Kidney (tissue), 14 donors: ENCODE results near the gene ITPR1. TPM values are rescaled to one million over a fixed set of nuclear protein-coding genes. Genes with fewer than 3 reads are reported as not detected.

Source experiments
- DNase-seq, 5 donors: peaks; one replicate each; pipeline ENCODE4 v3.0.0-alpha.2; 2013 to 2020
- FAIRE-seq: peaks from 2 replicates; lab custom pipeline; 2012; peaks lifted over from hg19 to GRCh38; lab: Jason Lieb, UNC
- H3K27ac ChIP-seq, 2 donors: one replicate each; pipeline ENCODE4 v1.7.0; 2013; ENCODE audit warnings: low read depth in 2 of 2, low read length in 2 of 2, inconsistent platforms in 1 of 2
- H3K27me3 ChIP-seq: one replicate; pipeline ENCODE4 v1.7.1; 2013; ENCODE audit warnings: low read length, inconsistent platforms; ENCODE audit not compliant: control insufficient read depth, insufficient read depth
- H3K36me3 ChIP-seq, 3 donors: one replicate each; pipeline versions ENCODE4 v1.7.0 to v1.7.1; 2013; ENCODE audit warnings: low read length in 3 of 3, control low read depth in 1 of 3, inconsistent platforms in 1 of 3; ENCODE audit not compliant: insufficient read depth in 3 of 3, control insufficient read depth in 2 of 3
- H3K4me1 ChIP-seq, 3 donors: one replicate each; pipeline versions ENCODE4 v1.7.0 to v1.7.1; 2013; ENCODE audit warnings: low read length in 3 of 3, inconsistent platforms in 1 of 3, low read depth in 1 of 3; ENCODE audit not compliant: control insufficient read depth in 2 of 3, insufficient read depth in 2 of 3
- H3K4me3 ChIP-seq, 3 donors: one replicate each; pipeline versions ENCODE4 v1.7.0 to v1.8.1; 2013; ENCODE audit warnings: low read length in 3 of 3, control low read depth in 1 of 3, inconsistent platforms in 1 of 3
- H3K9ac ChIP-seq, 3 donors: one replicate each; pipeline versions ENCODE4 v1.7.0 to v1.7.1; 2013; ENCODE audit warnings: low read length in 3 of 3, control low read depth in 1 of 3, inconsistent platforms in 1 of 3
- H3K9me3 ChIP-seq, 3 donors: one replicate each; pipeline versions ENCODE4 v1.7.0 to v1.7.1; 2013; ENCODE audit warnings: low read length in 3 of 3, control low read depth in 1 of 3, inconsistent platforms in 1 of 3; ENCODE audit not compliant: control insufficient read depth in 2 of 3, insufficient read depth in 1 of 3
- intact Hi-C: fragments of 100-400 bp; cut with DNase I; formaldehyde crosslinking; loops from one replicate; pipeline ENCODE4 v1.11.1; 2022
- polyA plus RNA-seq: library from polyadenylated mRNA; stranded (reverse); fragments of 350-450 nt; fragmentation: Illumina TruSeq; extraction: RNeasy Lipid Tissue Mini Kit (QIAGEN cat#74804); gene quantifications from one replicate; pipeline ENCODE4 v1.2.3, GENCODE V29; 2014; ENCODE audit warnings: low read depth, low replicate concordance; ENCODE audit not compliant: insufficient read depth
- total RNA-seq: library from RNA; stranded (reverse); fragmentation: NEBNext Ultra II Directional; extraction: Animal tissue kit (Norgen Biotek cat#: 25700); gene quantifications from one replicate; pipeline ENCODE4 v1.2.1, GENCODE V29; 2021
- TF ChIP-seq, protein P1 (sequence below): IDR thresholded peaks from 3 replicates; pipeline ENCODE4 v1.5.1; 2012; ENCODE audit warnings: mild to moderate bottlenecking, moderate library complexity, borderline replicate concordance; ENCODE audit not compliant: insufficient read depth; ENCODE audit errors: extremely low read depth
- donor health status: control.
- donor health status: control.
- donor health status: control.
- donor health status: control.
- donor health status: control.
- donor health status: DM: yes; HTN: yes; CAD: no.
- donor health status: Normal renal cell carcinoma (clear cell type).

Gene ITPR1
- total and polyA plus RNA-seq, 2 donors from 2014 or later, result 30.2 to 81.2 TPM

DNA sequence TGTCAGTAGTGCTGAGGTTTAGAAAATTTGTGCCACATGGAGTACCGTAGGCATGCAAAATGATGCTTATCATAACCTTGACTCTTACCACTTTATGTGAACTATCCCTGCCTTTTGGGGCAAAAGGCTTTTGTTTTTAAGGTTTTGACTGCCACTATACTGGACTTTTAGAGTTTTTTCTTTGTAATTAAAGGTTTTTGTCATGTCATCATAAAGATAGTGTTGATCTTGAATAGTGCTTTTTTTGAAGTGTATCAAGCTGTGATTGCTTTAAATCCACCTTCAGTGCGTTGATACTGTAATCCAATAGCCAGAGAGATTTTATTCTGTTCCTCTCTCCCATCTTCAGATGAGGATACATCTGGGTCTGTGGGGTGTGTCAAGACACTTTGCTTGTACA is 172.9 kb downstream of the ITPR1 start:
- Histone ChIP-seq H3K36me3 (peaks cover 5 to 69% (median 40%) of the 10 kb centered on the region in 3 donors), H3K9ac (no peak overlapping the region), H3K4me1 (no peaks in the 10 kb centered on the region), H3K9me3 (no peaks in the 10 kb centered on the region), H3K27me3 (no peaks in the 10 kb centered on the region), H3K4me3 (no peak overlapping the region), H3K27ac (no peak overlapping the region)
- FAIRE-seq (no peak), DNase-seq (no peak)
- intact Hi-C loops, result no loop called here
- TF ChIP-seq, protein P1, sequence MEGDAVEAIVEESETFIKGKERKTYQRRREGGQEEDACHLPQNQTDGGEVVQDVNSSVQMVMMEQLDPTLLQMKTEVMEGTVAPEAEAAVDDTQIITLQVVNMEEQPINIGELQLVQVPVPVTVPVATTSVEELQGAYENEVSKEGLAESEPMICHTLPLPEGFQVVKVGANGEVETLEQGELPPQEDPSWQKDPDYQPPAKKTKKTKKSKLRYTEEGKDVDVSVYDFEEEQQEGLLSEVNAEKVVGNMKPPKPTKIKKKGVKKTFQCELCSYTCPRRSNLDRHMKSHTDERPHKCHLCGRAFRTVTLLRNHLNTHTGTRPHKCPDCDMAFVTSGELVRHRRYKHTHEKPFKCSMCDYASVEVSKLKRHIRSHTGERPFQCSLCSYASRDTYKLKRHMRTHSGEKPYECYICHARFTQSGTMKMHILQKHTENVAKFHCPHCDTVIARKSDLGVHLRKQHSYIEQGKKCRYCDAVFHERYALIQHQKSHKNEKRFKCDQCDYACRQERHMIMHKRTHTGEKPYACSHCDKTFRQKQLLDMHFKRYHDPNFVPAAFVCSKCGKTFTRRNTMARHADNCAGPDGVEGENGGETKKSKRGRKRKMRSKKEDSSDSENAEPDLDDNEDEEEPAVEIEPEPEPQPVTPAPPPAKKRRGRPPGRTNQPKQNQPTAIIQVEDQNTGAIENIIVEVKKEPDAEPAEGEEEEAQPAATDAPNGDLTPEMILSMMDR, result no peak

DNA sequence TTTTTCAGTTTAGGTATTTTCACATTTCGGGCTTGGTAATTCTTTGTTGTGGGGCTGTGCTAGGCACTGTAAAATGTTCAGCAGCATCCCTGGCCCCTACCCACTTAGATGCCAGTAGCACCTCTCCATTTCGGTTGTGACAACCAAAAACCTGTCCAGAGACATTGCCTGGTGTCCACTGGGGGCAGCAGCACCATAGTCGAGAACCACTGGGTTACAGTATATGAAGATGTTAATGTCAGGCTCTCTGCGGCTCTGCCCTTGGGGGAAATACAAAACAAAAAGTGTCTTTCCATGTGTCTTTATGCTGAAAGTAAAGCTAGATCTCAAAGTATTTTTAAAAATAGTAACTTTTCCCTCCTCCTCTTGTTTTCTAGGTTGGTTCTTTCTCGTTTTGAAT is 177.2 kb downstream of the ITPR1 start:
- Histone ChIP-seq H3K36me3 (peaks cover 7 to 56% (median 32%) of the 10 kb centered on the region in 3 donors), H3K9me3 (no peaks in the 10 kb centered on the region), H3K27ac (no peak overlapping the region), H3K4me3 (no peak overlapping the region), H3K27me3 (no peaks in the 10 kb centered on the region), H3K9ac (no peak overlapping the region), H3K4me1 (no peaks in the 10 kb centered on the region)
- DNase-seq (no peak), FAIRE-seq (no peak)
- TF ChIP-seq, protein P1, result no peak
- intact Hi-C loops, result no loop called here

DNA sequence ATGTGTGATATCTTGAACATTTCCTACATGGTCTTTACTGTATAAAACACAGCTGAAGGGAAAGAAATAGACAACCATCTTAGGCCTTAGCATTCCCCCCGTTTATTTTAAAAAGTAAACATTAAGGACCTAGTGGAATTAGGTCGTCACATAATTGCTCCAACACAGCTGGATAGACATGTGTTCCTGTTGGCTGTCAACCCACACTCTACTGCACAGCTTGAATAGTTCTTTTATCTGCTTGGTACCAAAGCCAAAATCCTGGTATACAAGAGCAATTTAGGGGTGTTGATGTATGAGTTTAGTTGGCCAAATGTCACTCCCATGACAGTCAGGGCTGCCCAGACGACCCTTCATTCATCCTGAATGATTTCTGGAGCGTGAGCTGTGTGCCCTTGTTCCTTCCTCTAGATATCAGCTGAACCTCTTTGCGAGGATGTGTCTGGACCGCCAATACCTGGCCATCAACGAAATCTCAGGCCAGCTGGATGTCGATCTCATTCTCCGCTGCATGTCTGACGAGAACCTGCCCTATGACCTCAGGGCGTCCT is 179.7 kb downstream of the ITPR1 start:
- Histone ChIP-seq H3K4me1 (no peaks in the 10 kb centered on the region), H3K4me3 (no peak overlapping the region), H3K9ac (no peak overlapping the region), H3K36me3 (peaks cover 18 to 49% (median 34%) of the 10 kb centered on the region in 3 donors), H3K9me3 (no peaks in the 10 kb centered on the region), H3K27me3 (no peaks in the 10 kb centered on the region), H3K27ac (no peak overlapping the region)
- no peak for FAIRE-seq
- TF ChIP-seq, protein P1, result no peak
- no peak for DNase-seq
- intact Hi-C loops, result no loop called here

DNA sequence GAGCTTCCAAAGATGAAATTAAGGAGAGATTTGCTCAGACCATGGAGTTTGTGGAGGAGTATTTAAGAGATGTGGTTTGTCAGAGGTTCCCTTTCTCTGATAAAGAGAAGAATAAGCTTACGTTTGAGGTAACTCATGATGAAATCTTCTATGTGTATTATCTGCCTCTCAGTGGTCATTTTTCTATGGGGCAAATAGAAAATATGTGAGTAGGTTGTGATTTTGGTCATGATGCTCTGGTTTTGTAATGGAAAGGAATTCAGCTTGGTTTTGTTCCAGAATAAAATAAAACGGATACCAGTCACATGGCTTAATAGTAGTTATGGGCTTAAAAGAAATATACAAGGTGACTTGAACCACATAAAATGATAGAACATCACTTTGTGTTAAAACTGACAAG is 181.1 kb downstream of the ITPR1 start:
- Histone ChIP-seq H3K27me3 (no peaks in the 10 kb centered on the region), H3K27ac (no peak overlapping the region), H3K4me1 (no peaks in the 10 kb centered on the region), H3K9me3 (no peaks in the 10 kb centered on the region), H3K9ac (no peak overlapping the region), H3K36me3 (peaks cover 18 to 54% (median 34%) of the 10 kb centered on the region in 3 donors), H3K4me3 (no peak overlapping the region)
- intact Hi-C loops, result no loop called here
- TF ChIP-seq, protein P1, result no peak
- DNase-seq (no peak), FAIRE-seq (no peak)
